HG03558 (cell line): Measurements from ENCODE around the gene WDR82.
"Not testable (repeated sequence)": the region's sequence is repeated elsewhere in the genome, so short reads cannot be mapped to it uniquely, and the experiment has no call there.

Experiments
- ATAC-seq: cut with Tn5 transposase; IDR thresholded peaks from one replicate; pipeline ENCODE4 v1.9.1; 2021; ENCODE audit warnings: moderate number of reproducible peaks; ENCODE audit not compliant: unreplicated experiment; ENCODE audit errors: extremely low read depth

Gene WDR82

GRCh38 chr3:52290596-52291507 lies 12.4 kb upstream of the WDR82 start:
- no peak for ATAC-seq

DNA sequence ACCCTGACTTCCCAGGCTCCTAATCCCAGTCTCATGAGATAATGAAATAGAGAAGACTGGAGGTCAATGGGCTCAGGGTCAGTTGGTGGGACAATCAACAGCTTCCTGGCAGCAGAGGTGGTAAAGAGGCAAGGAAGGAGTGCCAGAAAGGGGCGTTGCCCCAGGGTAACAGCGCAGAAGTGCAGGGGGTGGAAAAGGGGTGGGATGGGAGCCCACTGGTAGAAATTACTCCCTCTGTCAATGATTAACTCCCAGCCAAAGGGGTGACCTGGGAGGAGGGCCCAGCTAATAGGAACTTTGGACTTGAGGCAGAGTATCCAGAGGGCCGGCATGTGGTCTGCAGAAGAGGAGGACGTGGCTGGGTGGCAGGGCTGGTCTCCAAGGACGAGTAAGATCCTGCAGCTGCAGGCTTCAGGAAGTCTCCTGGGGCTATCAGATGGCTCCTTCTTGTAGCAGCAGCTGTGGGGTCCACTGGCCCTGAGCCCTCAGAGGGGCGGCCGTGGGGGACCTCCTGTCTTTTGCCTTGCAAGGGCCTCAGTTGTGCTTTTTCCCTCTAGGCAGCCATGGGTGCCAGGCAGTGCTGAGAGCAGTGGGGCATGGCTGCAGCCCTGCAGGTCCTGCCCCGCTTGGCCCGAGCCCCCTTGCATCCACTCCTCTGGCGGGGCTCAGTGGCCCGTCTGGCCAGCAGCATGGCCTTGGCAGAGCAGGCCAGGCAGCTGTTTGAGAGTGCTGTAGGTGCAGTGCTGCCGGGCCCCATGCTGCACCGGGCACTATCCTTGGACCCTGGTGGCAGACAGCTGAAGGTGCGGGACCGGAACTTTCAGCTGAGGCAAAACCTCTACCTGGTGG lies 11.5 kb upstream of the WDR82 start:
- no peak for ATAC-seq

DNA sequence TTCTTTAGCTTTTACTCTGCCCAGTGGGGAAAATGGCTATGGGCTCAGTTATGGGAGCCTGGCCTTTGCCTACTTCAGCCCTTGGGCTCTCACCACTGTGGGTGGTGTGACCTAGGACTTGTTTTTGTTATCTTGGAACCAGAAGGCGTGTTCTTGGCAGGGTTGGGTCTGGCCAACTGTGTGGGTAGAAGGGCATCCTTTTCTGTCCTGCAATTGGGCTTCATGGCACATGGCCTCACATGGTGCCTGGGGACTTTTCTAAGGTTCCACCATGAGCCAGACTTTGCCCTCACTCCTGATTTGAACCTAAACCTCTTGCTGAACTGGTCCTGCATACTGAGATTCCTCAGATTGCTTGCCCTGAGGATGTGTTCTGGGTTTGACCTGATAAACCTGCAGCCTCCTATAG lies 10.9 kb upstream of the WDR82 start:
- ATAC-seq, result no peak

GRCh38 chr3:52288674-52289073 lies 10.2 kb upstream of the WDR82 start:
- ATAC-seq, result no peak

DNA sequence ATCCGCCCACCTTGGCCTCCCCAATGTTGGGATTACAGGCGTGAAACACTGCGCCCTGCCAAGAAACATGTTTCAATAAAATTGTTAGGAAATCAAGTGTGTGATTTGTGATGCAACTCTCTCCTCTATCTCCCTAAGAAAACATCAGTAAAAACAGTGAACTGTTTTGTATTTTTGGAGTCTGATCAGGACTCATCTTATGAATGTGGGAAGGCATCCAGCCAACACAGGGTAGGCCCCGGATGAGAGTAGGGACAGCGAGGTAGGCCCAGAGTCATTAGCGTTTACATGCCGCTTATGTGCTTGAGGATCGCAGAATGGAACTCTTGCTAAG lies 8.3 kb upstream of the WDR82 start:
- ATAC-seq, result no peak

DNA sequence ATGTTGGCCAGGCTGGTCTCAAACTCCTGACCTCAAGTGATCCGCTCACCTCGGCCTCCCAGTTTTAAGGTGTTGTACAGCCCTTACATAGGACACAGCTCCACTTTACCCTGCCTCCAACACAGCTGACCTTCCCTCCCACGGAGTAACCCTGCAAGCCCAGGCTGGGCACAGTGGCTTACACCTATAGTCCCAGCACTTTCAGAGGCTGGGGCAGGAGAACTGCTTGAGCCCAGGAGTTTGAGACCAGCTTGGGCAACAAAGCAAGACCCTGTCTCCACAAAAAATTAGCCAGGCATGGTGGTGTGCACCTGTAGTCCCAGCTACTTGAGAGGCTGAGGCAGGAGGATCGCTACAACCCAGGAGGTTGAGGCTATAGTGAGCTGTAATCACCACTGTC lies 5.6 kb upstream of the WDR82 start:
- not testable (repeated sequence) for ATAC-seq

DNA sequence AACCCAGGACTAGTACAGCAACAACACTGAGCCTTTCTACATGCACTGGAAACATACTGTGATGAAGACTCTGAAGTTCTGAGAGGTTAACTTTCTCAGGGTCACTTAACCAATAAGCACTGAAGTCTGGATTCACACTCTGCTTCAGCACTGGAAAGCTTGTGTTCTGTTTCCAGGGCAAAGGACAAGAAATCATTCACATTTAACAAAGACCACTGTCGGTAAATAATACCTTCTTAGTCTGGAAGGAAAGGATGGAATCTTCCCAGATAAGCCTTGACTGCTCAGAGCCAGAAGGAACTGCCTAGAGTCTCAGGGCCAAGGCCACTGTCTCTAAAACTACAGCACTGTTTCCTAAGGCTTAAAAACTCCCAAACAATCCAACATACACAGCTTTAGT lies 4.9 kb upstream of the WDR82 start:
- ATAC-seq, result no peak

DNA sequence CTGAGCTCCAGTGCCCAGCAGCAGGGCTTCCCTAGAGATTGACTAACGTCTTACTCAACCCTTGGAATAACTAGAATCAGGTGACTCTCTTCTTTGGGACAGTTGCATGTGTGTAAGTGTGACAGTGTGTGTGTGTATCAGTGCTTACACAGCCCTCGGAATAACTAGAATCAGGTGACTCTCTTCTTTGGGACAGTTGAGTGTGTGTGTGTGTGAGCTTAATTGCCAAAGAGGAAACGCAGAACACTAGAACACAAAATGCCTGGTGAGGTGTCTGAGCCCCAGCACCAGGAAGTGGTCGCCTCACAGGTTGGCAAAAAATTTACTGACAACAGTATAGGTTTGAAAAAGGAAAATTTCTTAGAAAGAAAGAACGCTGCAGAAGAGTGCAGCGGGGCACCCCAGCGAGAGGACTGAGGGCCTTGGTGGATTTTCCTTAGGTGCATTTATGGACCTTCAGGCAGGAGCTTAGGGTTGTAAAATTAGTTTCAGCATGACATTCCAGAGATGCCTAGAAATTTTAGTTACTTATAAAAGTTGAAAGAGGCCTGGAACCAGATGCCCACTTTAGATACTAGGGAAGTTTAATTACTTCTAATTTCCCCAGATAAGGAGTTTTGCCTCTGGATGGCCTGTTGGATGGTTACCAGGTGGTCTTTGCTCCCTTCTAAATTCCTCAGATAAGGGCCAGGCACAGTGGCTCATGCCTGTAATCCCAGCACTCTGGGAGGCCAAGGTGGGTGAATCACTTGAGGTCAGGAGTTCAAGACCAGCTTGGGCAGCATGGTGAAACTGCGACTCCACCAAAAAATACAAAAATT lies 3.7 kb upstream of the WDR82 start:
- ATAC-seq, result no peak

DNA sequence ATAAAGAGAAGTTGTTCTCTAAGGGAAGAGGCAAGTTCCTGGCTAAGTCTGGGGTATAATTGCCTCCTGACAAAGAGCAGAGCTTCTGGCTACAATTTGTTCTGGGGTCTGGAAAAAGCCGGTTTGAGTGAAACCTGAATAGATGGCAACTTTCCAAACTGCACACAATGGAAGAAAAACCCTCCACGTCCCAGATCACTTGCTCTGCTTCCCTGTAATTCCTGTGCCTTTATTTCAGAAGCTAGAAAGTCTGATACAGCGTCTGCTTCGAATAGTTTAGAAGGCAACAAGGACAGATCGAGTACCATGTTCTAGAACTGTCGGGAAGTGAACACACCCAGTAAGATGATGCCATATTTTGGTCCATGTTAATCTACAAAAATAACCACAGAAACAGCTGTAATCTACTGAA lies 1.6 kb upstream of the WDR82 start:
- ATAC-seq, result no peak

DNA sequence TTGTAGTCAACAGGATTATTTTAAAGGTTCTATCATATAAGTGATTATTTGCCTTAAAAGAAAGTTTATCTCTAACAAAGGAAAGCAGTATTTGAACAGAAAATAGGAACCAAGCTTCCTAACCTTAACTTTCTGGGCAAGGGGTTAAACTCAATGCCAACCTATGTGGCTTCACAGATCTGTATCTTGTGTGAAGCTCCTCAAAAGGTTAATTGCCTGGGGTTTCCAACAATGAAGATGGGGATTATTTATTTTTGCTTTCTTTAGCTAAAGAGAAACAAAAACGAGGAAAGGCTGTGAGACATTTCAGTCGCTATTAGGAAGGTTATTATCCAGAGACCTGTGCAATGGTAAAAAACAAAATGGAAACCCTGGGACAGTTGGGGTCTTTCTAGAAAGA lies 1.1 kb upstream of the WDR82 start:
- no peak for ATAC-seq

- peak; percentile 30 for ATAC-seq
Observed at GRCh38 chr3:52277972-52278509, 408 bp downstream of the WDR82 start.

- ATAC-seq, result no peak
Observed at GRCh38 chr3:52277071-52277964, 1.1 kb downstream of the WDR82 start.

- not testable (repeated sequence) for ATAC-seq
Observed at GRCh38 chr3:52274781-52275180, 3.7 kb downstream of the WDR82 start.

DNA sequence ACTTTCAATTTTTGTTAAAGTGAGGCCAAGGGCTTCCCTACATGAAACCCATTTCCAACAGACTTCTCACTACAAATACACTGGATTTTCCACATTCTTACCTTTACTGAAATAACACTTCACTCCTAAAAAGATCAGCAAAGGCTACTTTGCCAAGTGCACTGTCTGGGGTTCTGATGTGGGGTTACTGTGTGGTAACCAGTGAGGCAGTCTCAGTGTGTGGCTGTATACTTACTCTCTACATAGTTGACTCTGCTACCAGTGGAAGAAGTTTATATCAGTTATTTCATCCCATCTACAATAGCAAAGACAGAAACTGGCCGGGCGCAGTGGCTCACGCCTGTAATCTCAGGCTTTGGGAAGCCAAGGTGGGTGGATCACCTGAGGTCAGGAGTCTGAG lies 5.6 kb downstream of the WDR82 start:
- no peak for ATAC-seq

DNA sequence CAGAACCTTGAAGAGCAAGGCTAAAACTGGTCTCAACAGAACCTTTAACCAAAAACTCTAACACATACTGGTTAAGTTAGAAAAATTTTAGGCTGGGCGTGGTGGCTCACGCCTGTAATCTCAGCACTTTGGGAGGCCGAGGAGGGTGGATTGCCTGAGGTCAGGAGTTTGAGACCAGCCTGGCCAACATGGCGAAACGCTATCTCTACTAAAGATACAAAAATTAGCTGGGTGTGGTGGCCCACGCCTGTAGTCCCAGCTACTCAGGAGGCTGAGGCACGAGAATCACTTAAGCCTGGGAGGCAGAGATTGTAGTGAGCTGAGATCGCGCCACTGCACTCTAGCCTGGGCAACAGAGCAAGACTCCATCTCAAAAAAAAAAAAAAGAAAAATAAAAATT lies 6.3 kb downstream of the WDR82 start:
- ATAC-seq, result not testable (repeated sequence)

DNA sequence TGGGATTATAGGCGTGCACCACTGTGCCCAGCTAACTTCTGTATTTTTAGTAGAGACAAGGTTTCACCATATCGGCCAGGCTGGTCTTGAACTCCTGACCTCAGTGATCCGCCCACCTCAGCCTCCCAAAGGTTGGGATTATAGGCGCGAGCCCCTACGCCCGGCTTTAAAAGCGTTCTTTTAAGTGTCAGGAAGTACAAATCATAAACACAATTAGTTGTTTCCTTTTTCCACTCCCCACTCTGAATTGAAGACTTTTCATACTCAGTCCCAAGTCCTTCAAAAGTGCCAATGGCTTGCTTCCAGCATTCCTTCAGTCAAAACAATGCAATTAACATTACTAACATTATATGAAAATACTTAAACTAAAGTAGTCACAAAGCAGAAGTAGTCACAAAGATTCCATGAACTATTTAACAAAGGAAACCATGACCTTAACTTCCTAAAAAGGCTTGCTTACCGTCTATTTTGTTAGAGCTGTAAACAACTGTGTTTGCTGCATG lies 8.1 kb downstream of the WDR82 start:
- ATAC-seq, result no peak

- ATAC-seq, result no peak
Observed at GRCh38 chr3:52269776-52270175, 8.7 kb downstream of the WDR82 start.

- no peak for ATAC-seq
Observed at GRCh38 chr3:52268036-52268435, 10.4 kb downstream of the WDR82 start.

DNA sequence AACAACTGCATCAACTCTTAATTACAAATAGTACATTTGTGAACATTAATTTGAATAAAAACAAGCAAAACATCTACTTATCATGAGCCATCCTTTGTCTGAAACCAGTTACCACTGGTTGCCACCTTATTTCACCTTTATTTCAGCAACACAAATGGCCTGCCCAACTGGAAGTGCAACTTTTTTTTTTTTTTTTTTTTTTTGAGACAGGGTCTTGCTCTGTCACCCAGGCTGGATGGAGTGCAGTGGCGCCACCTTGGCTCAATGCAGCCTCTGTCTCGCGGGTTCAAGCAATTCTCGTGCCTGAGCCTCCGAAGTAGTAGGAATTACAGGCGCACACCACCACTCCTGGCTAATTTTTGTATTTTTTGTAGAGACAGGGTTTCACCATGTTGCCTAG lies 13.1 kb downstream of the WDR82 start:
- no peak for ATAC-seq
